GM18907 (cell line): ENCODE results near the gene ITPKC.
A peak's percentile ranks its signal among the peaks of the same experiment; 100 is the strongest.

Experiments used
- ATAC-seq: cut with Tn5 transposase; IDR thresholded peaks from one replicate; pipeline ENCODE4 v1.9.1; 2021; ENCODE audit warnings: mild to moderate bottlenecking, moderate library complexity; ENCODE audit not compliant: unreplicated experiment

Gene ITPKC

DNA sequence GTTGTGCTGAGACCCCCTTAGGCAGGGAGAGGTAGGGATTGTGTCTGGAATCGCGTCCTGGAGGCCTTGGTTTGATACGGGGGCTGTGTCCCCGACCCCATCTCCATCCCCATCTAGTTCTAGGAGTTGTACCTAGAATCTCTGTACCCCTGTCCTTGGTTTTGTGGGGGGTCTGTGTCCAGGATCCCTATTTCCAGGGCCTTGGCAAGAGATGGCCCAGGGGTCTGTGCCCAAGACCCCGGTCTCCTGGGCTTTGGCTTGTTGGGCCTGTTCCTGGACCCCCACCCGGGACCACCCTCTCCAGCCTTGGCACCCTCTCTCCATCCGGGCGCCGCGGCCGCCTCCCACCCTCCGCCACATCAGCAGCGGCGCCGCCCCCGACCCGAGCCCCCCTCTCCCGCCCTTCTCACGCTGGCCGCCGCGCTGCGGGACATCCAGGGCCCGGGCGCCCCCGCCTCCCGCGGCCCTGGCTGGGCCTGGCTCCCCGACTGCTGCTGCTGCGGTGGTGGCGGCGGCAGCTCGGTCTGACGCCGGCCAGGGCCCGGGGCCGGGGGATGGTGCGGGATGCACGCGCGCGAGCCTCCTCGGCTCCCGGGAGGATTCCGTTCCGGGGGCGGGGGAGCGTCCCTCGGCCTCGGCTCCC, 26.7 kb upstream of the ITPKC start, which contains the start of gene NUMBL:
Gene NUMBL (minus strand): TSS at position 602 of the 643 bp plus-strand sequence. CDS start 168 bp downstream, at position 434.
- peak; percentile 10 for ATAC-seq

DNA sequence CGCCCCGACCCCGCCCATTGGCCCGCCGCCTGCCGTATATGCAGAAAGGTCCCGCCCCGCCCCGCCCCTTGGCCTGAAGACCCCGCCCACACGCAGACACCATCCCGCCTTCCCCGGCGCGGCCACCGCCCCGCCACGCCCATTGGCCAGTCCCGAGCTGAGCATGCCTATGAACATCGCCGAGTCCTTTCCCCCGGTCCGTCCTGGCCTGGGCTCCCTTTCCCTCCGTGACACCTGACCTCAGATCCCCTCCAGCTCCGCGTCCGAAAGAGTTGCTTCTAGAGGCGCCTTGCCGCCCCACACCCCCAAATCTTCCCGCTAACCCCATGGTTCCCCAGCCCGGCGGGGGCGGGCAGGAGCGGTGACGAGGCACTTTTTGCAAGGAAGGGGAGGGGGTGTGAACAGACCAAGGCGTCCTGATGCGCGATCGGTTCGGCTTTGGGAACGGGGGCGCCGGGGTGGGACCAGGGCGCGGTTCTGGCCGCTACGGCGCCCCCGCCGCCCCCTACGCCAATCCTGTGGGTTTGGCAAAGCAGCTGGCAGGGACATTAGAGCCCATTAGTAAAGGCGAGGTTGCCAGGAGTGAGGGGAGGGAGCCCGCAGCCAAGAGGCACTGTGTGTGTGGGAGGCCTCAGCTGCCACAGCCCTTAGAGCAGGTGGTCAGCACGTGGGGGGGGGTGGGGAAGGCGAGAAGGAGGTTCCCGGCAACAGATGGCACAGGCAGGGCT, 26.1 kb upstream of the ITPKC start:
- ATAC-seq: peak; percentile 53

DNA sequence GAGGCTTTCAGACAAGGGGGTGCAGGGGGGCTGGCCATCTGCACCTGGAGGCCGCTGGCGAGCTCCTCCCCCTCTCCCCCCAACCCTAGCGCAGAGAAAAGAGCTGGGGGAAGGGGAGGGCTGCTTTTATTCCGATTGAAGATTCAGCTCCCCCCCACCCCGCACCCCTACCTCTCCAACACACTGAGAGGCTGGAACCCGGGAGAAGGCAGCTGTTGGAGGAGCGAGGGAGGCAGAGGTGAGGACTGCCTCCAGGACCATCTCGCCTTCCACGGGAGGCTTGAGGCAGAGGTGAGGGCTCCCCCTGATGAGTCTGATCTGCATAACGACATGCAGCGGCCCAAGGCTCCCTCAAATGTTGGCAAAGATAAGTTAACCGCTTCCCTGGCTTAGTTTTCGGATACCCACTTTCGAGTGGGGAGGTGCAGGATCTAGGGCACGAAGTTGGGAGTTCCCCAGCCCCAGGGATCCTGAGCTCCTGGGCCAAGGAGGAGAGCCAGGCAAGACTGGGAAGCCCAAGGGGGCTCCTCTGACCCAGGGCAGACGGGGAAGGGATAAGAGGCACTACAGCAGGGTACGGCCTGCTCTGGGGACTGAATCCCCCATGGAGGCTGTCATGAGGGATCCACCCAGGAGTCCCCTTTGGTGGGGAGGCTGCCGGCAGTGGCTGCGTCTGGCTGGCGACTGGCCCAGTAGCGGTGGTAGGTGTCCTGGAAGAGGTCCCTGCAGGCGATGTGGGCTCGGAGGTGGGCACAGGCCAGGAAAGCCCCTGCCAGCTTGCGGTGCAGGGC, 25.3 kb upstream of the ITPKC start:
- no peak for ATAC-seq

GRCh38 chr19:40692212-40692551, 24.7 kb upstream of the ITPKC start:
- ATAC-seq: no peak

DNA sequence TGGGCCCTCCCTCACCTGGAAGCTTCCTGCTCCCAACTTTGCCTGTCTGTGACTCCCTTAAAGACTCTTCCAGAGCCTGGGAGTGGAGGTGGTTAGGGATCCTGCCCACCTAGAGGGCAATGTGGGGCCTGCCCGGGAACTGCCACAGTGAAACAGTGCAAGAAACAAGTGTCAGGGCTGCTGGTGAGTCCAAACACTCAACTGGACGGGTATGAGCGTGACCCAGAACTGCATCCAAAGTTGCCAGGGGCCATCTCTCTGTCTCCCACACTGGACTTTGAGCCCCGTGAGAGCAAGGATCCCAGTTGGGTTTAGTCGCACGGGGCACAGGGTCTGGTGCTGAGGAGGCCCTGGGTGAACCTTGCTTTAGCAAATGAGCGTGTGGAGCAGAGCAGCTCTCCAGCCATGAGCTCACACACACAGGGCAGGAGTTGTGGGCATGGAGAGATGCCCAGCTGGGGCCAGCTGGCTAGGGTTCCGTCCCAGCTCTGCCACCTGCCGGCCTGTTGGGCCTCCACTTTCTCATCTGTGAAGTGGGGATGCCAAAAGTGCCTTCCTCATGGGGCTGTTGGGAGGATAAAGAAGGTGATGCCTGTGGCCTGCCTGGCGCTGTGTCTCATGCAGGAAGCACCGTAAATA, 23.6 kb upstream of the ITPKC start:
- ATAC-seq: no peak

DNA sequence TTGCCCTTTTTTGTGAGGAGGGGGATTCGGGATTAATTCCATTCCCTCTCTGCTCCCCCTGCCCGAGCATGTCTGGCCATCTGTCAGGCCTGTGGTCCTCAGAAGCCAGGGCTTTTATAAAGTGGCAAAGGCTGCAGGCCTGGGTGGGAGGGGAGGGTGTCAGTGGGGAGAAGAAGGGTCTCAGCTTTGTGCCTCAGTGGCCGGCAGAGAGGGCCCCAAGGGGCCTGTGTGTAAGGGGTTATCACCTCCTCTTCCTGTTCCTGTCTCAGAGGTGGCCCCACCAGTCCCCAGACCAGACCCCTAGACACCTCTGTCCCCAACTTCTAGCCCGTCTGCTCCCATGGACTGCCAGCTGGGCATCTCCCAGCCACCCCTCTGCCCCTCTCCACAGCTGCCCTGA, 23.0 kb upstream of the ITPKC start:
- no peak for ATAC-seq

DNA sequence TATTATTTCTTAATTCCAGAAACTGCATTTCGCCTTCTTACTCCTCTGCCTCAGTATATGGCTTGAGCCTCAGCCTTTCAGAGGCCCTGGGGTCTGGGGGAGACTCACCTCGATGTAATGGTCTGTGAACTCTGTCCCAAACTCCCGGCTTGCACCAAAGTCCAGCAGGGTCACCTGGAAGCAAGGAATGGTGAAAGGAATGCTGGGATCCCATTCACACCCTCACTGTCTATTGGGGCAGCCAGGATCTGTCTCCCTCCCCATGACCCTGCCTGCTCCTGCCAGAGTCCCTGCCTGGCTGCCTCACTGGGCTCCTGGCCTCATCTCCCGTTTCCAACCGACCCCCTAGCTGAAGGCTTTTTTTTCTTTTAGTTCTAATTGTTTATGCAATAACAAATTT, 21.0 kb upstream of the ITPKC start:
- ATAC-seq: no peak

DNA sequence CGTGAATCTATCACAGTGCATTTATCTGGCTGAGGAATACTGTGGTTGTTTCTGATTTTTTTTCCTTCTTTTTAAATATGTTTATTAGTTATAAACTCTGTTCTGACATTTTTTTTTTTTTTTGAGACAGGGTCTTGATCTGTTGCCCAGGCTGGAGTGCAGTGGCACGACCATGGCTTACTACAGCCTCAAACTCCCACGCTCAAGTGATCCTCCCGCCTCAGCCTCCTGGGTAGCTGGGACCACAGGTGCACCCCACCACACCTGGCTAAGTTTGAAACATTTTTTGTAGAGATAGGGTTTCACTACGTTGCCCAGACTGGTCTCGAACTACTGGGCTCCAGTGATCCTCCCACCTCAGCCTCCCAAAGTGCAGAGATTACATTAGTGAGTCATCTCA, 19.9 kb upstream of the ITPKC start:
- ATAC-seq: no peak

GRCh38 chr19:40700083-40700482, 16.8 kb upstream of the ITPKC start:
- ATAC-seq: no peak

- ATAC-seq: no peak
These were observed 15.2 kb upstream of the ITPKC start for GRCh38 chr19:40701758-40702157.

DNA sequence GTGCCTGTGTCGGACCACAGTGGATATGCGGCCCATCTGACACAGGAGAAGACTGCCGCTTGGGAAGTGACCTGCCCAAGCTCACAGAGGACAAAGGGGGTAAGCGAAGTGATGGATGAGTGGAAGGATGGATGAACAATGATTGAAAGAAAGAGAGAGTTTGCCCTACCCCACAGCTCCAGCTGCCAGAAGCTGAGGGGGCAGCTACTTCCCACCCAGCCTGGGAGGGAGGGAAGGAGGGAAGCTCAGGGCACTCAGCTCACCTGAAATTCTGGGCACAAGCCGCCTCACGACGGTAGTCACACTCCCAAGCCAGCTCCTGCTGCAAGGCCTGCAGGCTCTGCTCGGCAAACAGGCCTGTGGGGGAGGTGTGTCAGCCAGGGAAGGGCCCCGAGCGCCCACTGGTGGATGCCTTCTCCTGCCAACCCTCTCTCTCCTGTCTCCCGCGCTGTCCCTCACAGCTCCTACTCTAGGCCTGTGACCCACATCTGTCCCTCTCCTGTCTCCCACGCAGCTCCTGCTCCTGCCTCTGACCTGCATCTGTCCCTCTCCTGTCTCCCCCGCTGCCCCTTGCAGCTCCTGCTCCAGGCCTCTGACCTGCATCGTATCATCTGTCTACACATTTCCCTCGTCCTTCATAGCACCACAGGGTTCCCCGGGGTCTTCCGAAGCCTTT, 14.4 kb upstream of the ITPKC start:
- no peak for ATAC-seq

GRCh38 chr19:40703029-40703755, 13.7 kb upstream of the ITPKC start:
- no peak for ATAC-seq

- no peak for ATAC-seq
These were observed 12.2 kb upstream of the ITPKC start for GRCh38 chr19:40704491-40705361.

DNA sequence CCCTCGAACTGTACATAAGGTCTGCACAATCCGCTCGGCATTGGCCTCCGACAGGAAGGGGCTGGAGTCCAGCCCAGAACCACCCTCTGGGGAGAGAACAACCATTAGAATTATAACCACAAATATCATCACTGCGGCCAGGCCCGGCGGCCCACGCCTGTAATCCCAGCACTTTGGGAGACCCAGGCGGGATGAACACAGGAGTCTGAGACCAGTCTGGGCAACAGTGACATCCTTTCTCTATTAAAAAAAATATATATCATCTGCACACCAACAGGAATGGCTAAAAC, 11.6 kb upstream of the ITPKC start:
- no peak for ATAC-seq

GRCh38 chr19:40705950-40706619, 10.8 kb upstream of the ITPKC start:
- ATAC-seq: no peak

DNA sequence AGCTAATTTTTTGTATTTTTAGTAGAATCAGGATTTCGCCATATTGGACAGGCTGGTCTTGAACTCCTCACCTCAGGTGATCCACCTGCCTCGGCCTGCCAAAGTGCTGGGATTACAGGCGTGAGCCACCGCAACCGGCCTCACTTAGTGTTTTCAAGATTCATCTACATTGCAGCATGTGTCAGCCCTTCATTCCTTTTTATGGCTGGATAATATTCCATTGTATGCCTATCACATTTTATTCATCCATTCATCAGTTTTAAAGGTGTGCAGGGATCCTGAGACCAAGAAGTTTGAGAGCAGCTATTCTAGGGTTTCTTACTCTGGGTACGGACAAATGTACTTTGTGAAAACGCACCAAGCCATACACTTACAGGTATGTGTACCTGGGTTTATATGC, 9.3 kb upstream of the ITPKC start:
- ATAC-seq: no peak

- ATAC-seq: no peak
These were observed 7.1 kb upstream of the ITPKC start for GRCh38 chr19:40709817-40710216.

DNA sequence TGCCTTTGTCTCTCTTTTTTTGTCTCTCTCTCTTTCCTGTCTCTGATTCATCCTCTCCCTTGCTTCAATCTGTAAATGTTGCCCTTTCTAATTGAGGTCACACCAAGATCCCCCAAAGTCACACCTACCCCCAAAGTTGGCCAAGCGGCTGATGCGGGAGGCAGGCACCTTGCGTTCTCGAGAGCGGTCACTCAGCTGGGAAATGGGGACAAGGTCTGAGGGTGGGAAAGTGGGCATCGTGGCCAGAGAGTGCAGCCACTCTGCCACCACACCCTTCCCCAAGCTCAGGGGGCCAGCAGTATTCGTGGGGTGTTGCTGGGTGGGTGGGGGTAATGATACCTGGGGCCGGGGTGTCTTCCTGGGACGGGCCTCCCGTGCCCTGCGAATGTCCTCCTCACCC, 3.0 kb upstream of the ITPKC start:
- ATAC-seq: no peak
